ENCODE data around the gene NXNL2.

NXNL2 gene

DNA sequence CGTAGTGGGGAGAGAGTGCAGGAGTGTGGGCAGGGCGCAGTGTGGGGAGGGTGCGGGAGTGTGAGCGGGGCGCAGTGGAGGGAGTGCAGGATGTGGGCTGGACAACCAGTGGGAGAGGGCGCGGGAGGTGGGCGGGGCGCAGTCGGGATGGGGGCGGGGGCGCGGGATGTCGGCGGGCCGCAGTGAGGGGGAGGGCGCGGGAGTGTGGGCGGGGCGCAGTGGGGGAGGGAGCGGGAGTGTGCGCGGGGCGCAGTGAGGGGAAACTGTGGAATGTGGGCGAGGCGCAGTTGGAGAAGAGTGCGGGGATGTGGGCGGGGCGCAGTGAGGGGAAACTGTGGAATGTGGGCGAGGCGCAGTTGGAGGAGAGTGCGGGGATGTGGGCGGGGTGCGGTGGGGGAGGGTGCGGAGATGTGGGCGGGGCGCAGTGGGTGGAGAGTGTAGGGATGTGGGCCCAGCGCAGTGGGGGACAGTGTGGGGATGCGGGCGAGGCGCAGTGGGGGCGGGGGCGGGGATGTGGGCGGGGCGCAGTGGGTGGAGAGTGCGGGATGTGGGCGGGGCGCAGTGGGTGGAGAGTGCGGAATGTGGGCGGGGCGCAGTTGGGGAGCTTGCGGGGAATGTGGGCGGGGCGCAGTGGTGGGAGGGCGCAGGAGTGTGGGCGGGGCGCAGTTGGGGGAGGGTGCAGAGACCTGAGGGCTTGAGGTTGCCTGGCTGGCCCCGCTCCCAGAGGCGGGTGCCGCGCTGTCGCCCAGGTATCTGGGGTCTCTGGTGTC, at the start of gene NXNL2:
Gene NXNL2 (plus strand): TSS at position 723 of the 770 bp plus-strand sequence. CDS start 257 bp downstream, outside the sequence.
- H3K27me3 ChIP-seq (ENCODE audit: insufficient read depth, low read length) = peaks cover 44% of the 10 kb centered on the region
- H3K36me3 ChIP-seq (ENCODE audit: insufficient read depth, low read length) = no peaks in the 10 kb centered on the region
- H3K4me3 ChIP-seq (ENCODE audit: low read length) = peak within 1 kb of the TSS; percentile 5
- peaks cover 12% of the 10 kb centered on the region for H3K4me1 ChIP-seq (ENCODE audit: insufficient read depth, low read length)
- no peak within 1 kb of the TSS for H2AFZ ChIP-seq (ENCODE audit: low read depth, low read length)
- H3K9me3 ChIP-seq (ENCODE audit: low read length) = peaks cover 4% of the 10 kb centered on the region

DNA sequence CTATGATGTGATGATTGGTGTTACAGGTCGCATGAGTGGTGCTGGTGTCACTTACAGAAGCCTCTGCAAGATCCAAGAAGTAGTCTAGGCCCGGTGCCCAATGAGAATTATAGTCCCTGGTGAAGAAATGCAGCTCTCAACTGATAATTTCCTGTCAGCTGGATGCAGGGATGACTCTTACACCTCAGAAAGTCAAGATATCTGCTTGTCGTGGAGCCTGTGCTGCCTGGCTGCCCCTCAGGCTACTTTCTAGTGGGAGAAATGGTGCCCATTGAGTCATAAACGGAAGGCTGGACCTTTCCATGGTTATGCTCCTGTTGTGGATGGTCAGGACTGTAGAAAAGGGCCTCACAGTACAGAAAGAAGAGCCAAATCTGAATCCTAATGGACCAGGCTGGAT, 46.8 kb upstream of the NXNL2 start:
- no peaks in the 10 kb centered on the region for H3K27me3 ChIP-seq (ENCODE audit: insufficient read depth, low read length)
- H2AFZ ChIP-seq (ENCODE audit: low read depth, low read length) = no peak overlapping the region
- no peak overlapping the region for H3K4me3 ChIP-seq (ENCODE audit: low read length)
- H3K9me3 ChIP-seq (ENCODE audit: low read length) = no peaks in the 10 kb centered on the region
- no peaks in the 10 kb centered on the region for H3K4me1 ChIP-seq (ENCODE audit: insufficient read depth, low read length)
- peaks cover 14% of the 10 kb centered on the region for H3K36me3 ChIP-seq (ENCODE audit: insufficient read depth, low read length)

DNA sequence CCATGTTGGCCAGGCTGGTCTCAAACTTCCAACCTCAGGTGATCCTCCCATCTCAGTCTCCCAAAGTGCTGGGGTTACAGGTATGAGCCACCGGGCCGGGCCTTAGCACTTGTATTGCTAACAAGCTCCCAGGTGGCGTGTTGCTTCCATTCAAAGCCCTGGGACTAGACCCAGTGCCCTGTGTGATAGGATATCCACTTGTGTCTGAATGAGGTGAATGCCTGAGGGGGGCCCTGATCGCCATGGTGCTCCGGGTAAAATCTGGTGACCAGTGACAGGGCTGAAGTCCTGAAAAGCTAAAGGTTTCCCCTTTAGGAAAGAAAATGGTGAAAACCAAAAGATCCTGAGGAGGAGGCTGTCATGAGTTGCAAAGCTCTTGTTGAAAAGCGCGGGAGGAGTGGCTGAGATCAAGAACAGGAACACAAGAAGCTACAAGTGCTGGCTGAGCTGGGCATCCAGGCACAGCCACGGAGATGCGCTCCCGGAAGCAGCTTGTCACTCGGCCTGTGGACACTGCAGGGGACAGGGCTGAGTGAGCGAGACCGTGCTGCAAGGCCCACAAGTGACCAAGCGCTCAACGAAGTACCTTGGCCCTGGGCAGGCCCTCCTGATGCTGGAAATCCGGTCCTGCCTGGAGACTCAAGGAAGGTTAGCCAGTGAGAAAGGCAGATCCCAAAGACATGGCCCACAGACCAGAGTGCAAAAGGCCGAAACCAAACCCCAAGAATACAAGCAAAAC, 39.8 kb upstream of the NXNL2 start:
- Histone ChIP-seq H3K36me3 (ENCODE audit: insufficient read depth, low read length) (no peaks in the 10 kb centered on the region), H2AFZ (ENCODE audit: low read depth, low read length) (no peak overlapping the region), H3K27me3 (ENCODE audit: insufficient read depth, low read length) (no peaks in the 10 kb centered on the region), H3K4me1 (ENCODE audit: insufficient read depth, low read length) (no peaks in the 10 kb centered on the region), H3K4me3 (ENCODE audit: low read length) (no peak overlapping the region), H3K9me3 (ENCODE audit: low read length) (no peaks in the 10 kb centered on the region)

DNA sequence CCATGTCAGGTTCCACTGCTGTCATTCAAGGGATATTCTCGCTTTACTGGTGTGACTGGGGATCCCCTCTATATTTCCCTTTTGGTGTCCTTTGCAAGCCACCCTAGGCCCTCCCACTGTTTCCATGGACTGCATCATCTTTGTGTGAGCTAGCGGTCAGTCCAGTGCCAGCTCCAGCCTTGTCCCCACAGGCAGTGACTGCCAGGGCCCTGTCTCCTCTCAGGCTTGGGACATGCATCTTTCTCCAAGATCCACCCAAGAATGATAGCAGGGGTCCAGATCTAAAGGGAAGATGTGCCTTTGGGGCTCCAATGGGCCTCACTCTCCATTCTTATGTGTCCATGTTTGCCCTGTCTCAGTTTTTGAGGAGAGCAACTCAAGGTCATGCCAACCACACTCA, 37.8 kb upstream of the NXNL2 start:
- H3K4me3 ChIP-seq (ENCODE audit: low read length) = no peak overlapping the region
- H3K27me3 ChIP-seq (ENCODE audit: insufficient read depth, low read length) = no peaks in the 10 kb centered on the region
- no peak overlapping the region for H2AFZ ChIP-seq (ENCODE audit: low read depth, low read length)
- H3K4me1 ChIP-seq (ENCODE audit: insufficient read depth, low read length) = no peaks in the 10 kb centered on the region
- no peaks in the 10 kb centered on the region for H3K36me3 ChIP-seq (ENCODE audit: insufficient read depth, low read length)
- no peaks in the 10 kb centered on the region for H3K9me3 ChIP-seq (ENCODE audit: low read length)

DNA sequence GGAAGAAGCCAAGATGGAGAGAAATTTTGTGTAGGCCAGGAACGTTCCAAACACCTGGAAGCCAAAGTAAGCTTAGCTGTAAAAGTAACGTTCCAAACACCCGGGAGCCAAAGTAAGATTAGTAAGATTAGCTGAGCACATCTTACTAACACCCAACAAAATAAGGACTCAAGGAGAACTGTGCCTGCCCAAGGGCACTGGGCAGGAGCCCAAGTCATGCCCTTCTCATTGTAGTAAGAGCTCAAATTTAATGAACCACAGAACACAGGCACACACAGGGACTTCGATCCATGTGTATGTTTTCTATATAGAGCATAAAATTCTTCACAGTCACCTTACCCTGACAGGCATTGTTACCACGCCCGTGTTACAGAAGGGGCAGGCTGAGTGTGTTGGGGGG, 36.1 kb upstream of the NXNL2 start:
- no peaks in the 10 kb centered on the region for H3K27me3 ChIP-seq (ENCODE audit: insufficient read depth, low read length)
- no peak overlapping the region for H2AFZ ChIP-seq (ENCODE audit: low read depth, low read length)
- no peaks in the 10 kb centered on the region for H3K4me1 ChIP-seq (ENCODE audit: insufficient read depth, low read length)
- H3K36me3 ChIP-seq (ENCODE audit: insufficient read depth, low read length) = no peaks in the 10 kb centered on the region
- no peaks in the 10 kb centered on the region for H3K9me3 ChIP-seq (ENCODE audit: low read length)
- H3K4me3 ChIP-seq (ENCODE audit: low read length) = no peak overlapping the region

DNA sequence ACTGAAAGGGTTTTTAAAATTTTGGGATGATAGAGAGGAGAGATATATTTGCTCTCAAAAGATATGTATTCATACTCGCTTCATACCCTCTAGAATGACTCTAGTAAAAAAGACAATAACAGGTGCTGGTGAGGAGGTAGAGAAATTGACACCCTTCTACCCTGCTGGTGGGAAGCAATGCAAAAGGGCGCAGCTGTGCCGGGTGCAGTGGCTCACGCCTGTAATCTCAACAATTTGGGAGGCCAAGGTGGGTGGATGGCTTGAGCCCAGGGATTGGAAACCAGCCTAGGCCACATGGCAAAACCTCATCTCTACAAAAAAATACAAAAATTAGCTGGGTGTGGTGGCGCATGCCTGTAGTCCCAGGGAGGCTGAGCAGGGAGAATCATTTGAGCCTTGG, 33.9 kb upstream of the NXNL2 start:
- H3K4me3 ChIP-seq (ENCODE audit: low read length) = no peak overlapping the region
- H3K27me3 ChIP-seq (ENCODE audit: insufficient read depth, low read length) = no peaks in the 10 kb centered on the region
- H3K4me1 ChIP-seq (ENCODE audit: insufficient read depth, low read length) = no peaks in the 10 kb centered on the region
- no peak overlapping the region for H2AFZ ChIP-seq (ENCODE audit: low read depth, low read length)
- H3K9me3 ChIP-seq (ENCODE audit: low read length) = no peaks in the 10 kb centered on the region
- no peaks in the 10 kb centered on the region for H3K36me3 ChIP-seq (ENCODE audit: insufficient read depth, low read length)

DNA sequence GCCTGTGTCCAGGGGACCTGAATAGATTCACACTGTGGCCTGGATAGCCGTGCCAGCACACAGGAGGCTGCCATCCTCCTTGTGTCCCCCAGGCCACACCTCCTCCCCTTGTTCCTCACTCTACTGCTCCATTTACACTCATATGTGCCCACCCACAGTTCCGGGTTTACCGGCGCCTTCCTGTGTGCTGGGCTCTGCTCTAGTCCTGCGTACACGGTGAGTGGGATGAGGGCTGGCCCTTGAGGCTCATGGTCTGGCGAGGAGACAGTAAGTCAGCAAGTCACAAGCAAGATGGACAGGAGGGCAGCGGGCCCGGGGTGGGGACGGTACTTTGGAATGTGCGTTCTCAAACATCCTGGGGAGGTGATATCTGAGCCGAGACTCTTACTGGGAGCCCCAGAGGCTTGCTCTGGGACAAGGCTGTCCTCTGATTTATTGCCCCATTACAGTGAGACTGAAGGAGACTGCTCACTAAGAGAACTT, 32.4 kb upstream of the NXNL2 start:
- H3K4me3 ChIP-seq (ENCODE audit: low read length) = no peak overlapping the region
- no peaks in the 10 kb centered on the region for H3K27me3 ChIP-seq (ENCODE audit: insufficient read depth, low read length)
- no peaks in the 10 kb centered on the region for H3K4me1 ChIP-seq (ENCODE audit: insufficient read depth, low read length)
- no peaks in the 10 kb centered on the region for H3K36me3 ChIP-seq (ENCODE audit: insufficient read depth, low read length)
- H3K9me3 ChIP-seq (ENCODE audit: low read length) = no peaks in the 10 kb centered on the region
- H2AFZ ChIP-seq (ENCODE audit: low read depth, low read length) = no peak overlapping the region

DNA sequence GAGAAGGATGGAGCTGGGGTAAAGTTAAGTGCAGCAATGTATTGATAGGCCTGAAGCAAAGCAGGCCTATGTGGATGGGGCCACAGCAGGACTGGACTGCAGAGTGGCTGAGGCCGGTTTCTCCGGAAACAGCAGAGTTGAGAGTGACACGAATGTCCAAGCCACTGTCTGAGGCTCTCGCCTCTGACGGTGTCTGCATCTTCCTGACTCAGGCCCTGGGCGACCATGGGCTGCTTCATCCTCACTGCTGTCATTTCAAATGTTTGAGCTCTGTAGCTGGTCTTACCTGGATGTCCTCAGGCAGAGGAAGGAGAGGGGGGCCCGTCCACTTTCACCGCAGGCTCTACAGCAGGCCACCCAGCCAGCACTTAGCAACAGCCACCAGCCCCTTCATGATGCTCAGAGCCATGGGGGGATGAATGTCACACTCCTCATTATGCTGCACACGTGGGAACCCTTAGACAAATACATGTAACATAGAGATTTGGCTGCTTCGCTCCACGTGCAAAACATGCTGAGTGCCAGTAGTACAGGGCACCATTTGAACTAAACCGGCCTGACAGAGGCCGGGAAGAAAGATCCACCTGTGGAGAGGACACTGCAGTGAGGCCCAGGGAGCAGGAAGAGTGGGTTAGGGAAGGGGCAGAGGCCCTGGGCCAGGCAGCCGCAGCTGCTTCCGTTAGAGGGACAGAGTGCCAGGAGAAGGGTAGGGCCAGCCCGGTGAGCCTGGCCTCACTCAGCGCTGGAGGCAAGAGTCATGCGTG, 31.7 kb upstream of the NXNL2 start:
- Histone ChIP-seq H2AFZ (ENCODE audit: low read depth, low read length) (no peak overlapping the region), H3K27me3 (ENCODE audit: insufficient read depth, low read length) (no peaks in the 10 kb centered on the region), H3K4me1 (ENCODE audit: insufficient read depth, low read length) (no peaks in the 10 kb centered on the region), H3K36me3 (ENCODE audit: insufficient read depth, low read length) (no peaks in the 10 kb centered on the region), H3K4me3 (ENCODE audit: low read length) (no peak overlapping the region), H3K9me3 (ENCODE audit: low read length) (no peaks in the 10 kb centered on the region)

DNA sequence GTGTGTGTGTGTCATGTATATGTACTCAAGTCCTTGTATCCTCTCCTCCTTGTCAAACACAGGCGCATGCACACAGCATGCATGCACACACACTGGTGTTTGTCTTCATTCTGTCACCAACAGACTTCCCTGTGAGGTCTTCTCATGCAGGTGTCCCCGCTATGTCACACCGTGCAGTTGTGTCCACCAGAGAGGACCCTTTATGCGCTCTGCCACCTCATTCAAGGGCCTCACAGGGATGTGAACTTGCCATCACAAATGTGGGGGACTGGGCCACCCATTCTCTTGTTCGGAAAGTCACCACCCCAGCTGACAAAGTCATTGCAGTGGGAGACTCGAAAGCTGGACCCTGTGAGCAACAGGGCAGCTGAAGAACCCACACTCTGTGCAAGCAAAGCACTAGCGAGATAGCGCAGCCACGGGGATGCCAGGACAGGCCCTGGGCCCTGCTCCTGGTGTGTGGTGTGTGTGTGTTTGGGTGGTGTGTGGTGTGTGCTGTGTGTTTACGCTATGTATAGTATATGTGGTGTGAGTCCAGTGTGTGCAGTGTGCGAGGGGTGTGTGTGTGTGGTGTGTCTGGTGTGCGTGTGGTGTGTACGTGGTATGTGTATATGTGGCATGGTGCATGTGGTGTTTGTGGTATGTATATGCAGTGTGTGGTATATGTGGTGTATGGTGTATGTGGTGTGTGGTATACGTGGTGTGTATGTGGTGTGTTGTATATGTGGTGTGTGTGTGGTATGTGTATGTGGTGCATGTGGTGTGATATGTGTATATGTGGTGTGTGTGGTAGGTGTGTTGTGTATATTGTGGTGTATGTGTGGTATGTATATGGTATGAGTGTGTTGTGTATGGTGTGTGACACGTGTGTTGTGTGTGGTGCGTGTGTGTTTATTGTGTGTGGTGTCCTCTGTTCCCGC, 30.9 kb upstream of the NXNL2 start:
- no peak overlapping the region for H3K4me3 ChIP-seq (ENCODE audit: low read length)
- no peaks in the 10 kb centered on the region for H3K4me1 ChIP-seq (ENCODE audit: insufficient read depth, low read length)
- H3K9me3 ChIP-seq (ENCODE audit: low read length) = no peaks in the 10 kb centered on the region
- H3K27me3 ChIP-seq (ENCODE audit: insufficient read depth, low read length) = no peaks in the 10 kb centered on the region
- no peak overlapping the region for H2AFZ ChIP-seq (ENCODE audit: low read depth, low read length)
- no peaks in the 10 kb centered on the region for H3K36me3 ChIP-seq (ENCODE audit: insufficient read depth, low read length)

DNA sequence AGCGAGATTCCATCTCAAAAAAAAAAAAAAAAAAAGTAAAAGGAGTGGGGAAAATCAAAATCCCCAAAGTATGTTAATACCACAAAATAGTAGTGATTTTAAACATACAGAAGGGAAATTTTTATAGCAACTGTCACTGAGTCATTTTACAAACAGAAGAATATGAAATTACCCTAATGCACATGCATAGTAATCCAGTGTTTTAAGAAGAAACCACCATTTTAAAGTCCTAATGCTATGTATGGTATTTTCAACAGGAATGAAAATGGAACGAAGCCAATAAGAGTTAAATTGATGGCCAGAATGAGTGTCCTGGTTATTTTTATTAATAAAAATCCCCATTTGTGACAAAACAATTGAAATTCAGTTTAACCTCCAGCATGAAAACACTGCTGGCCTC, 26.7 kb upstream of the NXNL2 start:
- H3K4me1 ChIP-seq (ENCODE audit: insufficient read depth, low read length) = no peaks in the 10 kb centered on the region
- H3K36me3 ChIP-seq (ENCODE audit: insufficient read depth, low read length) = no peaks in the 10 kb centered on the region
- no peaks in the 10 kb centered on the region for H3K27me3 ChIP-seq (ENCODE audit: insufficient read depth, low read length)
- no peak overlapping the region for H3K4me3 ChIP-seq (ENCODE audit: low read length)
- no peaks in the 10 kb centered on the region for H3K9me3 ChIP-seq (ENCODE audit: low read length)
- no peak overlapping the region for H2AFZ ChIP-seq (ENCODE audit: low read depth, low read length)

DNA sequence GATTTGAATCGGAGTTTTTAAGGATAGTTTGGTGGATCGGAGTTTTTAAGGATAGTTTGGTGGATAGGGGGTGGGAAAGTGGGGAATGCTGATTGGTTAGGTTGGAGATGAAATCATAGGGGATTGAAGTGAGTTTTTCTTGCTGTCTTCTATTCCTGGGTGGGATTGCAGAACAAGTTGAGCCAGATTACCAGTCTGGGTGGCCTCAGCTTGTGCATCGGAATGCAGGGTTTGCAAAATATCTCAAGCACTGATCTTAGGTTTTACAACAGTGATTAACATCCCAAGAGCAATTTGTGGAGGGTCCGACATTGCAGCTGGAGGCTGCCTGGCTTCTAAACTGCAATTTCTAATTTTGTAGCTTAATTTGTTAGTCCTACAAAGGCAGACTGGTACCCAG, 23.1 kb upstream of the NXNL2 start:
- H3K27me3 ChIP-seq (ENCODE audit: insufficient read depth, low read length) = no peaks in the 10 kb centered on the region
- H3K36me3 ChIP-seq (ENCODE audit: insufficient read depth, low read length) = no peaks in the 10 kb centered on the region
- no peaks in the 10 kb centered on the region for H3K9me3 ChIP-seq (ENCODE audit: low read length)
- H3K4me1 ChIP-seq (ENCODE audit: insufficient read depth, low read length) = no peaks in the 10 kb centered on the region
- H2AFZ ChIP-seq (ENCODE audit: low read depth, low read length) = no peak overlapping the region
- no peak overlapping the region for H3K4me3 ChIP-seq (ENCODE audit: low read length)

DNA sequence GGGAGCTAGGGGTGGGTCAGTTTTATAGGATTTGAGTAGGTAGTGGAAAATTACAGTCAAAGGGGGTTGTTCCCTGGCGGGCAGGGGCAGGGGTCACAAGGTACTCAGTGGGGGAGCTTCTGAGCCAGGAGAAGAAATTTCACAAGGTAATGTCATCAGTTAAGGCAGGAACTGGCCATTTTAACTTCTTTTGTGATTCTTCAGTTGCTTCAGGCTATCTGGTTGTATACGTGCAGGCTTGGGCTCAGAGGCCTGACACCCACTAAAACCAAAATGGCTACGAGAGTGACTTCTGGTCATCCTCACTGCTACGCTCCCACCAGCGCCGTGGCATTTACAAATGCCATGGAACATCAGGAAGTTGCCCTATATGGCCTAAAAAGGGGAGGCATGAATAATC, 20.7 kb upstream of the NXNL2 start:
- H3K36me3 ChIP-seq (ENCODE audit: insufficient read depth, low read length) = no peaks in the 10 kb centered on the region
- H3K4me3 ChIP-seq (ENCODE audit: low read length) = no peak overlapping the region
- no peak overlapping the region for H2AFZ ChIP-seq (ENCODE audit: low read depth, low read length)
- H3K27me3 ChIP-seq (ENCODE audit: insufficient read depth, low read length) = no peaks in the 10 kb centered on the region
- no peaks in the 10 kb centered on the region for H3K4me1 ChIP-seq (ENCODE audit: insufficient read depth, low read length)
- no peaks in the 10 kb centered on the region for H3K9me3 ChIP-seq (ENCODE audit: low read length)

All from neuron (in vitro differentiated cells).